ENCODE results near the gene MYO1C.
"Not testable (repeated sequence)": the region's sequence is repeated elsewhere in the genome, so short reads cannot be mapped to it uniquely, and the experiment has no call there.

Gene MYO1C, protein sequence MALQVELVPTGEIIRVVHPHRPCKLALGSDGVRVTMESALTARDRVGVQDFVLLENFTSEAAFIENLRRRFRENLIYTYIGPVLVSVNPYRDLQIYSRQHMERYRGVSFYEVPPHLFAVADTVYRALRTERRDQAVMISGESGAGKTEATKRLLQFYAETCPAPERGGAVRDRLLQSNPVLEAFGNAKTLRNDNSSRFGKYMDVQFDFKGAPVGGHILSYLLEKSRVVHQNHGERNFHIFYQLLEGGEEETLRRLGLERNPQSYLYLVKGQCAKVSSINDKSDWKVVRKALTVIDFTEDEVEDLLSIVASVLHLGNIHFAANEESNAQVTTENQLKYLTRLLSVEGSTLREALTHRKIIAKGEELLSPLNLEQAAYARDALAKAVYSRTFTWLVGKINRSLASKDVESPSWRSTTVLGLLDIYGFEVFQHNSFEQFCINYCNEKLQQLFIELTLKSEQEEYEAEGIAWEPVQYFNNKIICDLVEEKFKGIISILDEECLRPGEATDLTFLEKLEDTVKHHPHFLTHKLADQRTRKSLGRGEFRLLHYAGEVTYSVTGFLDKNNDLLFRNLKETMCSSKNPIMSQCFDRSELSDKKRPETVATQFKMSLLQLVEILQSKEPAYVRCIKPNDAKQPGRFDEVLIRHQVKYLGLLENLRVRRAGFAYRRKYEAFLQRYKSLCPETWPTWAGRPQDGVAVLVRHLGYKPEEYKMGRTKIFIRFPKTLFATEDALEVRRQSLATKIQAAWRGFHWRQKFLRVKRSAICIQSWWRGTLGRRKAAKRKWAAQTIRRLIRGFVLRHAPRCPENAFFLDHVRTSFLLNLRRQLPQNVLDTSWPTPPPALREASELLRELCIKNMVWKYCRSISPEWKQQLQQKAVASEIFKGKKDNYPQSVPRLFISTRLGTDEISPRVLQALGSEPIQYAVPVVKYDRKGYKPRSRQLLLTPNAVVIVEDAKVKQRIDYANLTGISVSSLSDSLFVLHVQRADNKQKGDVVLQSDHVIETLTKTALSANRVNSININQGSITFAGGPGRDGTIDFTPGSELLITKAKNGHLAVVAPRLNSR

GRCh38 chr17:1492249-1493206 lies at the start of gene MYO1C:
Gene MYO1C (minus strand): TSS chr17:1492686. CDS start chr17:1492487, 199 bp downstream.
- in situ Hi-C loops (cut with HindIII; ENCODE audit: low sequenced_read_pairs), result no loop called here

DNA sequence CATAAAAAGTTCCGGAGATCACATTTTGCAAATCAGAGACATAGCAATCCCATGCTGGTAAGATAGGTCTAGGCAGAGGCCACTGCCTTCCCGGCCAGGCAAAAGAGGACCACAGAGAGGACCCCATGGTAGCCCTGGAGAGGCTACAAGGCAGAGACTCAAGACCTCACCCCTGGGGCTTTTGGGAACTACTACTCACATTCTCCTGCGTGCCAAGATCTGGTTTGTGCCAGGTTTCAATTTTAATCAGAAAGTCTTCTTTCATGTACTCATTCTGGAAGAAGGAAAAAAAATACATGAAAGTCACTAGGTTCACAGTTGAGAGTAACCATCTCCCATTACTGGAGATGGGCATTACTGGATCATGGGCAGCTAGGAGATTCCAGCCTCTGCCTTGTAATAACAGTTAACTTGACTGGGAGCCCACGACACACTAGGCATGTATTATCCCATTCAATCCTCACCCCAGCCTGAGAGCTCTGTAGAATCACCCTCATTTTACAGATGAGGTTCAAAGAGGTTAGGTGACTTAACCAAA lies 49.0 kb upstream of the MYO1C start:
- in situ Hi-C loops (cut with HindIII; ENCODE audit: low sequenced_read_pairs), result no loop called here

DNA sequence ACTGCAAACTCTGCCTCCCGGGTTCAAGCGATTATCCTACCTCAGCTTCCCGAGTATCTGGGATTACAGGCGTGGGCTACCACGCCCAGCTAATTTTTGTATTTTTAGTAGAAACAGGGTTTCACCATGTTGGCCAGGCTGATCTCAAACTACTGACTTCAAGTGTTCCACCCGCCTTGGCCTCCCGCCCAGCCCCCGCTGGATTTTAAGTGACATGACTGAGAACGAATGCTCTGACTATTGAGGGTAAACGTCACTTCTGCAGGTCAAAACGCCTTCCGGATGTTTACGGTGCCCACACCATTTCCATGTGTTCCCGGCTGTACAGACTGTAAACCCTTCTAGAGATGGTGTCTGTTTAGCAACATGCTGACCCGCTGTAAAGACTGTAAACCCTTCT lies 47.3 kb upstream of the MYO1C start:
- in situ Hi-C loops (cut with HindIII; ENCODE audit: low sequenced_read_pairs), result no loop called here

GRCh38 chr17:1535737-1536136 lies 43.3 kb upstream of the MYO1C start:
- in situ Hi-C loops (cut with HindIII; ENCODE audit: low sequenced_read_pairs), result no loop called here

- in situ Hi-C loops (cut with HindIII; ENCODE audit: low sequenced_read_pairs), result no loop called here
Observed at GRCh38 chr17:1533661-1534325, 41.3 kb upstream of the MYO1C start.

- in situ Hi-C loops (cut with HindIII; ENCODE audit: low sequenced_read_pairs), result no loop called here
Observed at GRCh38 chr17:1532836-1533602, 40.5 kb upstream of the MYO1C start.

GRCh38 chr17:1529863-1530262 lies 37.4 kb upstream of the MYO1C start:
- in situ Hi-C loops (cut with HindIII; ENCODE audit: low sequenced_read_pairs), result no loop called here

DNA sequence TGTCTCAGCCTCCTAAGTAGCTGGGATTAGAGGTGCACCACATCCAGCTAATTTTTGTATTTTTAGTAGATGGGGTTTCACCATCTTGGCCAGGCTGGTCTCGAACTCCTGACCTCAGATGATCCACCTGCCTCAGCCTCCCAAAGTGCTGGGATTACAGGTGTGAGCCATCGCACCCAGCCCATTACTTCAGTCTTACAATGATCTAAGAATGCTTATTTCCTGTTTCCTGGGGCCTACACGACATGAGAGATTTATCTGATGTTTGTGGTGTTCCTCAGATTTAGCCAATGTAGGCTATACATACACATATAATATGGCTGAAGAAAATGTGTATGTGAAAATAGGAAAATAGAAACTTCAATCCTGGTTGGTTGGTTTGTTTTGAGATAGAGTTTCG lies 34.4 kb upstream of the MYO1C start:
- in situ Hi-C loops (cut with HindIII; ENCODE audit: low sequenced_read_pairs), result not testable (repeated sequence)

- in situ Hi-C loops (cut with HindIII; ENCODE audit: low sequenced_read_pairs), result loop anchor here (25.0 kb wide), 1 partner anchor 260 kb away; the partner anchor contains the start of gene BHLHA9
Observed at GRCh38 chr17:1522626-1523025, 30.1 kb upstream of the MYO1C start.

- in situ Hi-C loops (cut with HindIII; ENCODE audit: low sequenced_read_pairs), result loop anchor here (25.0 kb wide), 1 partner anchor 259 kb away; the partner anchor contains the start of gene BHLHA9
Observed at GRCh38 chr17:1521086-1521640, 28.7 kb upstream of the MYO1C start.

GRCh38 chr17:1519678-1520077 lies 27.2 kb upstream of the MYO1C start:
- in situ Hi-C loops (cut with HindIII; ENCODE audit: low sequenced_read_pairs), result loop anchor here (25.0 kb wide), 1 partner anchor 257 kb away; the partner anchor contains the start of gene BHLHA9

- in situ Hi-C loops (cut with HindIII; ENCODE audit: low sequenced_read_pairs), result loop anchor here (25.0 kb wide), 1 partner anchor 256 kb away; the partner anchor contains the start of gene BHLHA9
Observed at GRCh38 chr17:1518410-1518809, 25.9 kb upstream of the MYO1C start.

DNA sequence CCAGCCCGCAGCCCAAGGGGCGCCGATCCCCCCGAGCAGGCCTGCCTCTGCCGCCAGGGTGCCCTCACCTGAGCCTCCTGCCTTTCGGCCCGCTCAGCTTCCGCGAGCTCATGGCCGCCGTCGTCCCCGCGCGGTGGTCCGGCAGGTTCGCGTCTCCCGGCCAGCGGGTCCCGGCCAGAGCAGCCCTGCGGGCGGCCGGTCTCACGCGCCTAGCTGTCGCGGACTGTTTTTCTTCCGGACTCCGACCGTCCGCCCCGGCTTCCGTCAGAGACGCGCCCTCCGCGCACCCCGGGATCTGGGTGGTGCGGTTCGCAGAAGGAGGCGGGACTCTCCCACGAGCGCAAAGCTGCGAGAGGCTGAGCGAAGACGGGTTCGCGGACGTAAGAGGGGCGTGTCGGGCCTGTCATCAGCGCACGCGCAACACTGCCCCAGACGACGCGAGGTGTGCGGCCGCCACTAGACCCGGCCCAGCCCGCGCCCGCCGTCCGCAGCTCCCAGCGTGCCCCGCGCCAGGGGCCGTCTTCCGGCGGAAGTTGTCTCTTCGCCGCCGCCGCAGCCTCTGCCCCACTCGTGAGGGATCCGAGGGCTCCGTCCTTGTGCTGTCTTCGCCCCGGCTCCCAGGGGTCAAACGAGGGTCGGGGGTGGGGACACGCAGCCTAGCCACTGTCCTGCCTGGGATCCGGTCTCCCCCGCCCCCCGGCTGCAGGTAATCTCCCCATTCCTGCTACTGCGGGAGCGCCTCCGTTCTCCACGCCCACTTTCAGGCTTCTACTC lies 24.1 kb upstream of the MYO1C start, which contains the start of gene INPP5K:
Gene INPP5K (minus strand): TSS at position 225 of the 774 bp plus-strand sequence. CDS start 113 bp downstream, at position 112.
- in situ Hi-C loops (cut with HindIII; ENCODE audit: low sequenced_read_pairs), result loop anchor here (25.0 kb wide), 1 partner anchor 254 kb away; the partner anchor contains the start of gene BHLHA9

GRCh38 chr17:1515640-1516387 lies 23.3 kb upstream of the MYO1C start:
- in situ Hi-C loops (cut with HindIII; ENCODE audit: low sequenced_read_pairs), result loop anchor here (25.0 kb wide), 1 partner anchor 254 kb away; the partner anchor contains the start of gene BHLHA9

DNA sequence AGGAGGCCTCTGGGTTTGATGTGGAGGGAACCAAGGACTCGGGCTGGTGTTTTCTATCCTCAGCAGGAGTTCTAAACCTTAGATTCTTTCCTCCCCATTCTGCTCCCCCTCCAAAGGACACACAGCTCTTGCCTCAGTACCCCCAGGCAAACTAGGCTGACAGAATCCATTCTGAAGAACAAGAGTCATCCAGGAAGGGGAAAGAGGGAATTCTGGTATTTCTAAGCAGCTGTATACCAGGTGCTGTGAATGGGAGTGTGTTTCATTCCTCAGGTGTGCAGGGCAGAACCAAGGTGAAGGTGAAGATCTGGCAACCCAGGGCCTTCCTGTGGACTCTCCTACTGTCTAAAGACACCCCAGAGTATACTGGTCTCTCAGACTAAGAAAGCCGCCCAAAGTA lies 19.9 kb upstream of the MYO1C start:
- in situ Hi-C loops (cut with HindIII; ENCODE audit: low sequenced_read_pairs), result loop anchor here (25.0 kb wide), 1 partner anchor 250 kb away; the partner anchor contains the start of gene BHLHA9

- in situ Hi-C loops (cut with HindIII; ENCODE audit: low sequenced_read_pairs), result loop anchor here (25.0 kb wide), 1 partner anchor 250 kb away; the partner anchor contains the start of gene BHLHA9
Observed at GRCh38 chr17:1511756-1512321, 19.4 kb upstream of the MYO1C start.

All from DLD1 (cell line).